Skeletal muscle cell (primary cell): ENCODE measurements around the gene AUTS2.
A peak's percentile ranks its signal among the peaks of the same experiment; 100 is the strongest.

Source experiments
- DNase-seq: peaks from one replicate; pipeline ENCODE4 v3.0.0-alpha.2; 2010; ENCODE audit warnings: low read depth
- H3K4me3 ChIP-seq: 2 replicates; pipeline ENCODE4 v1.5.1; 2011; ENCODE audit warnings: low read depth, mild to moderate bottlenecking, control low read depth, low read length, moderate library complexity

The AUTS2 gene

DNA sequence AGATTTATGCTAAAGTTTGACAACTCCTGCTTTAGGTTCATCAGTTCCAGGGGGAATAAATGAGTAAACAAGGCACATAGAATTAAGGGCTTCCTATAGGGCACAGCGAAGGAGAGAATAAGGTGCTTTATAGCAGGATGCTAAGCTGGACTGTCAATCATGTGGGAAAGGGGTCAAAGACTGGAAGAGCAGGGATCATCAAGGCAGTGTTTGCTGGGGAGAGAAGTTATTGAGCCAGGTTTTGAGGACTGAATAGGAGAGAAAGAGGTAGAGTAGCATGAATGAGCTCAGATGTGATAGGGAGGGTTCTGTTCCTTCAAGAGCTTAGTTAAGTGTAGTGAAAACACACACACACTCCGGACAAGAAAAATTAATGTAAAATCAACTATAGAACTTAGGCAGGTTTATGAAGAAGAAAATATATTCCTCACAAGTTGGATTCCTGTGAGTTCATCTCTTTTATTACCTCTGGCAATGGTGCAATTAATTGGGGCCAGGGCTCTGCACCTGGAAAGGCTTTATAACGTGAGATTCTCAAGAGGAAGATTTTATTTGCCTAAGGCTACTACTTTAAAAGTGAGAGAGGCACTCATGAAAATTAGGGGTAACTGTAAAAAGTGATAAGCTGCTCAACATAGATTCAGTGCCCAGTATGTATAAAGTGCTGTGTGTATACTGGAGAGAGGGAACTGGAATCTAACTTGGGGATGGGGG, 222.4 kb downstream of the AUTS2 start:
- no peak overlapping the region for H3K4me3 ChIP-seq
- no peak for DNase-seq

DNA sequence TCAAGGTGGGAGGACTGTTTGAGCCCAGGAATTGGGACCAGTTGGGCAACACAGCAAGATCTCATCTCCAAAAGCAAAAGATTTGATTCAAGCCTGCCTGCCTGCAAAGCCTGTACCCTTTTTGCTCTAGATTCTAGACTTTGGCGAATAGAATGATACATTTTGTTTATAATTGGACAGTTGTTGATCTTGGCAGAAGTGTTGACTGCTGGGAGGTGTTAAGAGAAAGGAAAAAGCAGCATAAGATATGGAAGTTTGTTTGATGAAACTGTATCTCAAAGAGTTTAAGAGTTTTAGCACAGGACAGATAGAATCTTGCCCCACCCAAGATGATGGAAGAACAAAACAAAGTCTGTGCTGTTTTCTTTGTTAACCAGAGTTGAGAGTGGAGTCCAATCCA, 224.1 kb downstream of the AUTS2 start:
- DNase-seq: no peak
- no peak overlapping the region for H3K4me3 ChIP-seq

DNA sequence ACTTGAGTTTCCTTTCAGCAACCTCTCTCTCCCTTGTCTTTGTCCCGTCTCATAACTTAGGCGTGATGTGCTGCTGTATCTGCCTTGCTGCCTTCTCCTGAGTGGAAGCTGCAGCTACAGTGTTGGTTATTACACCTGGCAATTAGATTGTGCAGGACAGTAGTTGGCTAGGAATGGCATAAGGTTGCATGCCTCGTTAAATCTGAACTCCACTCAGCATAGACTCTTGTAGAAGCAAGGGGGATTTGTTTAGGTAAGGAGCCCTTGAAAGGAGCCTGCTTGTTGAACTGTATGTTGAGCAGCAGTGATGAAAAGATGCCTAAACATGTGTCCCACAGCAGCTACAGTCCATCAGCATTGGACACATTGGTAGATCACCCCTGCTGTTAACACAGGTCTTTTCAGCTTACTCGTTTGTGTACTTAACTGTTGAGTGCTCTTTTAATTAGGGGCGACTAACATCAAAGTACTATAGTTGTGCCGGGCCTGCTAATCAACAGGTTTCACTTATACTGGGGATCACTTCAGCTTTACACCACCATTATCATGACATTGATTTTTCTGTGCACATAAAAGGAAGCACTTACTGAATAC, 225.0 kb downstream of the AUTS2 start:
- H3K4me3 ChIP-seq: no peak overlapping the region
- DNase-seq: no peak

DNA sequence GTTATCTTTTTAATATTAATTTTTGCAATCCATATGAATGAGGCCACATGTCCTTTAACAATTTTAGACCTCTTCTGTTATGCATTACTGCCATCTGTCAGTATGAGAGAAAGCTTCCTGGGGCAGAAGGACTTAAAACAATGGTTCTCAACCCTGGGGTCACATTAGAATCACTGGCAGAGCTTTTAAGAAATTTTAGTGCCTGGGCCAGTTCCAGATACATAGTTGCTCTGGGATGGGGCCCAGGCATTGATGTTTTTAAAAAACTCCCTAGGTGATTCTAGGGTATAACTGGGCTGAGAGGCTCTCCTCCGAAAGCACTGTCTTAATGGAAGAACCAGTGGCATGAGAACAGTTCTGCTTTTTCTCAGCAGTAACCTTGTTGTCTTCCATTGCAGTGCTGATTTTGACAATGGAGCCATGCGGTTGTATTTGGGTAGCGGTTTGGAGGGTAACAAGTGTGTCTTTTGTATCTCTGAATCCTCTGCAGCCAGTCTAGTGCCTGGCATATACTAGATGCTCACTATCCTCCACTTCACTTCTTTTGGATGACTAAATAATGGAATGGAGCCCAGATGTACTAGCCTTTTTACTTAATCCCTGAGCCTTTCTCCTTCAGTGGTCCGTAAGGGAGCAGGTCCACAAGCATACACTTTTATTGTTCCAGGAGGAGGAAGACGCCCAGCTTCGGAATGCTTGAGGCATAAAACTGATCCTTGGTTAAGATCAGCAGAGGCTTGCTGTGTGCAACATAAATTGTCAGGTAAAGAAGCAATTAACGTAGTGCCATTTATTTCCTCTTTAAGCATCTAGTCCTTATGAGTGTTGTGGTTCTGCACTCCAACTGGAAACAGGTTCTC, 227.1 kb downstream of the AUTS2 start:
- DNase-seq: no peak
- no peak overlapping the region for H3K4me3 ChIP-seq

DNA sequence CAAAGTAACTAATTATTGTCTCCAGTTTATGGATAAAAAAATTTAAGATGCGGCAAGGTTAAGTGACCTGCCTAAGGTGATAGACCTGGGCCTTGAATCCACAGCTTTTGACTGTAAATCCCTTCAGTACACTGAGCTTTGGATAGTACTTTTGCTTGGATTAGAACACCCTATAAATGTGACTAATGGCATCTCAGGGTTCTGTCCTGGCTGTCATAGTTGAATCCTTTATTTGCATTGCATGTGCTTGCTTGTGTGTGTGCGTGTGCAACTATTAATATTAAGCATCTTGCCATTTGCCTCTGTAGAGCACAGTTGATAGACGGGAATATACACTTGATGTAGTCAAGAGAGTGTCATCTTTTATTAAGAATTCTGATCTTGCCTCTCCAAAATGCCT, 228.0 kb downstream of the AUTS2 start:
- DNase-seq: no peak
- H3K4me3 ChIP-seq: no peak overlapping the region

DNA sequence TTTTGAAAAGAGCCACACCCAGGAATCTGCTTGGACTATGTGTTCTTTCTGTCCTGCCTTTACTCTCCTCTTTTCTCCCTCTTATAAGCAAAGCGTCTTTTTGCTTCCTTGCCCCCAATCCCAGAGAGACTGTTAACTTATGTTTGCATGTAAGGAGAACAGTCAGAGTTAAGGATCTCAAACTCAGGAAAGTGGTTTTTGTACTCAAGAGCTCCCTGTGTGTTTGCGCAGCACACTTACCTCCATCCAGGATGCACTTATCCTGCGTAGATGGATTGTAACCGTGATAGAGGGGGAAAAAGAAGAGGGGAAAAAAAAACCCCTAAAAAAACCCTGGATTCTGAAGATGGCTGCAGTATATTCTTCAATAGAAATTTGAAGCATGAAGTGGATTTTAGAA, 228.9 kb downstream of the AUTS2 start:
- DNase-seq: no peak
- H3K4me3 ChIP-seq: no peak overlapping the region

DNA sequence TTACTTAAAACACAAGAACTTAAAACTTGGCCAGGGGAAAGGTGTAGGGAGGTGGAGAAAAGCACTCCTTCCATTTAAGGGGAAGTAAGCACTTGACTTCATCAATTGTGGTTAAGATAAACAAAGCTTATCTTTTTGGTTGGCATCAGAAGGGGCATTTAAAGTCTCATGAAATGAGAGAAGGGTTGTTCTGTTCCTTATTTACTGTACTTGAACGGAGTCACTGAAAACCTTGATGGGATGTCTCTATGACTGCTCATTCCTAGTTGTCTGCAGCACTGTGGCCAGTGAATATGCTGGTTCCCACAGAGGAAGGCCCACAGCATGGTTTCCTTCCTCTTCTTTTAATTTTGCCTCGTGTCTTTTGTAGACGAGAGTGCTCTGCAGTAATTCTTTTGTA, 229.3 kb downstream of the AUTS2 start:
- no peak for DNase-seq
- no peak overlapping the region for H3K4me3 ChIP-seq

DNA sequence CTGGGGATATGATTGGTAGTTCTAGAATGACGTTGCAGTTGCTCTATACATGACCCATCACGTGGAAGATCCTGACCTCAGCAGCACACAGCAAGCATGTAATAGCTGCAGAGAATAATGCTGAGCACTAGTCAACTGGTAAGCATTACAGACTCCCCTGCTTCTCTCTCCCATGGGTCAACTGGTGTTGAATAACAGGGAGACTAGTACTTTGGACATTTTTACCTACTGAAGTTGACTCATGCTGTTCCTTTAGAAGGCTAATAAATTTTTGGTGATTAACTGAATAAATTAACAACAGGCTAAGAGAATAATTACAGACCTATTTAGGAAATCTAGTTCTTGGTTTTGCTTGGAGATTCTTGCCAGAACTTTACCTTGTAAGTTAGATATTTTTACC, 234.1 kb downstream of the AUTS2 start:
- H3K4me3 ChIP-seq: no peak overlapping the region
- no peak for DNase-seq

DNA sequence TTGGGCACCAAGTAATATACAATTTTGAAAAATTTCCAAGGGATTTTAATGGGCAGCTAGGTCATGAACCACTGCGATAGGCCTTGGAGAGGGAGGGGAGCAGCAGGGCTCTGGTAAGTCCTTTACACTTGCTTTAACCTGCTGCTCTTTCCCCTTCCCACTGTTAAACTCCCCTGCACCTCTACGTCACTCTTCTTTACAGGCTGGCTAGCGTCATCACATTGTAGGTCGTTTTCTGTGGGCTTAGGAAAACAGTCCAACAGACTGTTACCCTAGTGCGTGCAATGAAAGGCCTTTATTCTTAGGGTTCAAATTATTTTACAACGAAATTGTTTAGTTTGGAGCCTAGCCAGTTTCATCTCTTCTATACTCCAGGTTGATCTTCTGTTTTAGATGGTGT, 235.7 kb downstream of the AUTS2 start:
- no peak overlapping the region for H3K4me3 ChIP-seq
- no peak for DNase-seq

DNA sequence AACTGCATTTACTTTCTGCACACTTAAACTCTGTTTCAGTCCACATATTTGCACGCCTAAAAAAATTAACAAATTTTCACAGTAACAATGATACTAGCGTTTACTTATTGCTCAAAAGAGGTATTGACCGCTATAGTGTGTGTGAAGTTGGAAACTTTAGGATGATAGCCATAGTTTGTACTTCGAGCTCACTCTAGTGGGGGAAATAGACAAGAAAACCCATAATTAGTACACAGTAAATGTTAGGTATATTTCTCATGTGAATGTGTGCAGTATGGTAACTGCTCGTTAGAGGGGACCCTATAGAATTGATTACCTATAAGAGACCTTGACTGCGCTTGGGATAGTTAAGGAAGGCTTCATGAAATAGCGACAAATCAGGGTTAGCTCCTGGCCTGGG, 238.4 kb downstream of the AUTS2 start:
- no peak for DNase-seq
- no peak overlapping the region for H3K4me3 ChIP-seq

DNA sequence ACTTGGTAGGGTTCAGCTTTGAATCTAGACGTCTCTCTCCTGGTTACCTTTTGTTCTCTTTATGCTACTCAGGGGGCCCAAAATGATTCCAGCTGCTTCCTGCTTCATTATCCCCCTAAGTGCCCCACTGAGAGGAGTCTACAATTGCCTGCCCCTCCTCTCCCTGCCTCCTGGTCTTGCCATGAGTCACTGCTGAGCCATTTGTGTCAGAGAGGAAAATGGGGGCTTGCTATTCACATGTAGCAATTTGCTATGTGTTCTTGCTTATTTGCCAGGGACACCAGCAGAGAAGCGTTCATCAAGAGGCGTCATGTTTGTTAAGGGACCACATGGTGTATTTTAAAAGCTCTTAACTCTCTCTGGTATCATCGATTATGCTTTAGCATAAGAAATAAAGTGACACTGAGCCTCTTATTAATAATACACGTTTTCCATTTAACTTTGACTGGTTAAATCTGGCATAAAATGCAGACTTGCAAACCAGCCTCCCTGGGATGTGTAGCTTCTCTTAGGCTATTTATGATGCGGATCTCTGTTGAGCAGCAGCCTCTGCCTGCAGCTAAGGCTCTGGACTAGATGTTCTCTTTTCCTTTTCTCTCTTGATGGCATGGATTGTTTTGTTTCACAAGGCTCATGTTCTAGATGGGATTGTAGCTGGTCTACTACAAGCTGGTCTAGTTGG, 239.3 kb downstream of the AUTS2 start:
- H3K4me3 ChIP-seq: no peak overlapping the region
- DNase-seq: peak; percentile 45

DNA sequence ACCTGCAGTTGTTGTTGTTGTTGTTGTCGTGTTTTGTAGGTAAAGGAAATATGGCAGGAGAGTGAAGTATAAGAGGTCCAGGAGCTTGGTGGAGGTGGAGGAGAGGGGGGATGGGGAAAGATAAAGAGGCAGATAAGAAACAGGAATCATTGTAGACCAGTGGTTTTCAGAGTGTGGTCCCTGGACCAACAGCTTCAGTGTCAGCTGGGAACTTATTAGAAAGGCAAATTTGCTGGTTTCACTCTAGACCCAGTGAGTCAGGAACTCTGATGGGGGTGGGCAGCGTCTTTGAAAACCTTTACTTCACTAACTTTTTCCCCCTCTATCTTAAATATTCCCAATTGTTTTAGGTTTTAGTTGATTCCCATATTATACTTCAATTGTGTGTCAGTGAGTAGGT, 241.5 kb downstream of the AUTS2 start:
- no peak overlapping the region for H3K4me3 ChIP-seq
- DNase-seq: no peak

DNA sequence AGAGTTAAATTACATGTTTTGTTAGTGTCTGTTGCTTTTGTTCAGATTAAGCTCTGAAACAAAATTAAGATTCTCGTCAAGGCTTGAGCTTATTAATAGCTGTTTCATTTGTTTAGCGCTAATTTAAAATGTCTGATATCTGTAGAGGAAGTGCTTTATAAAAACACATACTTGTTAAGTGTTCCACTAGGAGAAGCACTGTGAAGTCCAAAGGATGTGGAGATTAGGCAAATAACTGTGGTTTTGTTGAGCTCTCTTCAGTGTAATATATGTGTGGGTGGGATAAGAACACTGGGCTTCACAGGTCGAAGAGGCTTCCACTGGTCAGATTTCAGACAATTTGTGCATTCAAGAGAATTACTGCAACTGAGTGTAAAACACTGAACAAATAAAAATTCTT, 242.0 kb downstream of the AUTS2 start:
- peak; percentile 54 for DNase-seq
- no peak overlapping the region for H3K4me3 ChIP-seq

DNA sequence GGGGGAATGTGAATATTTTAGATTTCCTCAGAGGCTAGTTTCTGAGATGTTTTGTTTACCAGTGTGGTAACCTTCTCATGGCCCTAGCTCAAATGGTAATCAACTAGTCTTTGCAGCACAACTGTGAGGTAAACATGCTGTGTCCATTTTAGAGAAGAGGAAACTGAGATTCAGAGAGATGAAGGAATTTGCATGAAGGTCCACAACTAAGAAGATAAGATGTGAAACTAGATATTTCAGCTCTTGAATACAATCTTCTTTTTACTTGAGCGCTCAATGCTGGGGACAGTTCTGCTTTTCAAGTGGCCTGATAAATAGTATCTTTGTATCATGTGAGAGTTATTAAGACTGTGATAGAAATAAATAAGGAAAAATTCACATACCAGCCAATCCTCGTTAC, 245.4 kb downstream of the AUTS2 start:
- no peak overlapping the region for H3K4me3 ChIP-seq
- DNase-seq: no peak

DNA sequence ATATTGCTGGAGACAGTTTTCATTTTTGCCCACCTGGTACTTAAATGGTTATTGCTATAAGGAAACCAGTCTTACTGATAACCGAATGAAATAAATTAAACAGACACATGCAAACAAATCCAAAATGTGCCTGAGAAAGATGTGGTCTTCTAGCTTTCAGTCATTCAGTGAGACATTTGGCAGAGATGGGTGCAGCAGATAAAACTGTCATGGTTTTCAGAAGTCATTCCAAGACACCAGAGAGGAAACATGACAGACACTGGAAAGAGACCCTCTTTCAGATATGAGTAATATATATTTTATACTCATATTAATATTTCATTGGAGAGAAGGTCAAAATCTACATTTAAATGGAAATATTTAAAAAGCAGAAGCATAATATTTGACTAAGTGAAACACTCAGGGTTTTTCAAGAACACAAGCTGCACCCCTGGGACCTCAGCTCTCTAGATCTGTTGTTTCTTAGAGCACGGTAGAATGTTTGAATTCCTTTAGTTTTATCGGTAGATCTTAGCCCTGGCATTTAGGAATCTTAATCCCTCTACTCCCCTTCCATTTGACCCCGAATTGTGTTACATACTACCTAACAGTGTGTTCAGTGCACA, 246.1 kb downstream of the AUTS2 start:
- DNase-seq: no peak
- H3K4me3 ChIP-seq: no peak overlapping the region

DNA sequence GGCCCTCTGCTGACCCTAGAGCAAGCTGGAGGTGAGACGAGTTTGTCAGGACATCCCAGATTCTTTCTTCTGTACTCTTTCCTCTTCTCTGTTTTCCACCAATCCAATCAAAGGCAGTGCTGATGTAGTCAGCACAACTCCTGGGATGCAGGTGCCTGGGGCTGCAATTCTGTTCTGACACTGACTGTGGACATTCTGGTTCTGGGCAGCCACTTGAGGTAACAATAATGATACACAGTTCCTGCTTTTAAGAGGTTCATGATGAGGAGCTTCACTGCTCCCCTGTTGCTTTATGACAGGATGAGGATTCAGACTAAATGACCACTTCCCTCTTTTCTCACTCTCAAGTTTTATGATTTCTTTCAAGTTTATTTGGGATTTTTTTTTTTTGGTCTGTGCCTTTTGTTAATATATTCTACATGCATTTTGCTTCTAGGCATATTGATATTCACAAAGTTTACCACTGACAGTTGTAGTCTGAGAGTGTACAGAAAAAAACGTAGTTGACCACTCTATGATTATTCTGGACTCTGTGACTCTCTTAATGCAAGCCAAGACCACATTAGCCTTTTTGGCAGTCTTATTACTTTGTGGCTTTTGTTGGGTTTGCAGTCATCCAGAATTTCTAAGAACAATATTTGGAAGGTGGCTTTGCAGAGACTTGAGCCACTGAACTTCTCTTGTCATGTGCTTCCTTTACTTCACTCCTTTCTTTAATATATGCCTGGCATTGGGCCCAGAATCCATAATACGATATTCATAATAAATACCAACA, 247.6 kb downstream of the AUTS2 start:
- H3K4me3 ChIP-seq: no peak overlapping the region
- DNase-seq: no peak

DNA sequence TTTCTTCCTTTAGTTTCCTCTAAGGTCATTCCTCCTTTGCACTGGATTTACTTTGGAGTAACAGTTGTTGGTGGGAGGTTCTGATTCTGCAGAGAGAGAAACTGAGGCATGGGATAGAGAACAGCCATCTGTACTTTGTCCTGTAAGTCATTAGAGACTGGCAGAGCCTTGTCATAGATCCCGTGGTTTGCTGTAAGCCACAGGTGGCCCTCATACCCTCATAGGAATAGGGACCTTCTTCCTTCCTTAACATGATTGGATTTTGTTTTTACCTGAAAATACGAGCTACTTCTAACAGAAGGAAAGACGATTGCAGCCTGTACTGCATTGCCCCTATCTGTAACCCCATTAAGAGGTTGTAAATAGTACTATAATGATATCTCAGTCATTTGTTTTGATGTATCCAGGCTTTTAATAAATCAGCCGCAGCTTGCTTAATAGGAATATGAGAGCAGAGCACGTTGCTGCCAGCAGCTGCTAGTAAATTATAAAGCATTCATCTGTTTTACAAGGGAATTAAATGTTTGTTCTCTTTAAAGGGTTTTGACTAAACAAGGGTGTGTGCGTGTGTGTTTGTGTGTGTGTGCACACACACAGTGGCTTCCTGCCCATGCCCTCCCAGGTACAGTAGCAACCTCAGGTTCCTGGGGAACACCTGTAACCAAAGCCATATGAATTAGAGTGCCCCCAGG, 249.8 kb downstream of the AUTS2 start:
- DNase-seq: no peak
- H3K4me3 ChIP-seq: no peak overlapping the region

DNA sequence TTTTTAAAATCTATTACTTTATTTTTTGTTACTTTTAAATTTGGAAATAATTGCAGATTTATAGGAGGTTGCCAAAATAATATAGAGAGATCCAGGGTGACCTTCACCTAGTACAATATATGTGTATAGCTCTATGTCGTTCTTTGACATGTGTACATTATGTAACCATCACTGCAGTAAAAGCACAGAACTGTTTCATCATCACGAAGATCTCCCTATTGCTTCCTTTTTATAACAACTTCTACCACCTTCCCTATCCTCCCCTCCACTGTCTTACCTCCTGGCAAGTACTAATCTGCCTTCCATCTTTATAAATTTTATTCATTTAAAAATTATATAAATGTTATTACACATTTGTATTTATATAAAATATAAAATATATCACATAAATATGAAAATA, 251.0 kb downstream of the AUTS2 start:
- no peak for DNase-seq
- no peak overlapping the region for H3K4me3 ChIP-seq

DNA sequence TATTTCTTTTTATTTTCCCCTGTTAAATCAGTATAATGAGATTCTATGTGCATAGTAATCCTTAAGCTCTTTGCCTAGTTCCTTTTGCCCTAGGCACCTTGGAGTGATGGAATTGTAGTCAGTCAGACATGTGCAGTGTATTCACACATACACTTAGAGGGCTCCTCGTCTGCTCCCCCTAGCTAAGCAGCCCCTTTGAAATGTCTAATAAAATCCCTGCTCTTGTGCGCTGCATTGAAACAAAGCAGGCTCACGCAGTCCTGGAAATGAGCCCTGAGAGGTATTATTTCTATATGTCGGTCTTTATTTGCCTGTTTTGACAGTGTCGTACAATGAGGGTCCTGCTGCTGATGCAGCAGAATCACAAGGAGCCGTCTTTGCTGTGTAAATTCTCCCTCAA, 258.7 kb downstream of the AUTS2 start:
- DNase-seq: no peak
- no peak overlapping the region for H3K4me3 ChIP-seq
